PC-3 (cell line): ENCODE results near the gene FOSB. TPM values are rescaled to one million over a fixed set of nuclear protein-coding genes. Genes with fewer than 3 reads are reported as not detected.
A peak's percentile ranks its signal among the peaks of the same experiment; 100 is the strongest.
"Not testable (repeated sequence)": the region's sequence is repeated elsewhere in the genome, so short reads cannot be mapped to it uniquely, and the experiment has no call there.

ENCODE experiments used
- ATAC-seq: fragments of 200-7000 bp; cut with Tn5 transposase; 2 replicates; pipeline ENCODE4 v1.9.1; 2020; ENCODE audit warnings: mild to moderate bottlenecking, moderate library complexity
- BruUV-seq: library from RNA; stranded (reverse); fragments of 400-500 nt; replicated peaks from 2 replicates; lab custom pipeline; 2021; lab: Mats Ljungman, UMichigan
- CTCF ChIA-PET: fragments of 300-600 bp; sonication (Branson Sonifier 250); formaldehyde crosslinking; loops from one replicate; lab custom pipeline; 2022; ENCODE audit warnings: antibody characterized with exemption; lab: Charles Lee
- POLR2A ChIA-PET: fragments of 300-600 bp; sonication (Branson Sonifier 250); formaldehyde crosslinking; loops from one replicate; lab custom pipeline; 2022; ENCODE audit warnings: antibody characterized with exemption; ENCODE audit not compliant: unreplicated experiment; lab: Charles Lee
- DNase-seq: peaks from one replicate; pipeline ENCODE4 v3.0.0-alpha.2; 2015
- H2AFZ ChIP-seq: fragments of 300-600 bp; sonication (generic); 2 replicates; pipeline ENCODE4 v1.6.0; 2016; ENCODE audit warnings: antibody characterized with exemption, low read length
- H3F3A ChIP-seq: fragments of 300-600 bp; sonication (generic); one replicate; pipeline ENCODE4 v1.6.0; 2017; ENCODE audit warnings: antibody characterized with exemption, low read length, control low read depth, mild to moderate bottlenecking; ENCODE audit not compliant: unreplicated experiment
- H3K27ac ChIP-seq: fragments of 300-600 bp; sonication (generic); 2 replicates; pipeline ENCODE4 v1.5.1; 2016; ENCODE audit warnings: mild to moderate bottlenecking, low read length
- H3K27me3 ChIP-seq: fragments of 300-600 bp; sonication (generic); 2 replicates; pipeline ENCODE4 v1.6.1; 2016; ENCODE audit warnings: low read length, mixed read lengths
- H3K36me3 ChIP-seq: fragments of 300-600 bp; sonication (generic); 2 replicates; pipeline ENCODE4 v1.6.1; 2016; ENCODE audit warnings: low read depth, mixed run types, low read length, mixed read lengths
- H3K4me1 ChIP-seq: fragments of 300-600 bp; sonication (generic); 2 replicates; pipeline ENCODE4 v1.5.1; 2016; ENCODE audit warnings: low read length; ENCODE audit not compliant: insufficient read depth
- H3K4me2 ChIP-seq: fragments of 300-600 bp; sonication (generic); 2 replicates; pipeline ENCODE4 v1.6.0; 2016; ENCODE audit warnings: low read length
- H3K4me3 ChIP-seq: fragments of 300-600 bp; sonication (generic); 2 replicates; pipeline ENCODE4 v1.5.1; 2016; ENCODE audit warnings: mild to moderate bottlenecking, low read length, mixed read lengths
- H3K79me2 ChIP-seq: fragments of 300-600 bp; sonication (generic); 2 replicates; pipeline ENCODE4 v1.6.1; 2017; ENCODE audit warnings: low read length, mixed read lengths
- H3K9ac ChIP-seq: fragments of 300-600 bp; sonication (generic); 2 replicates; pipeline ENCODE4 v1.6.0; 2016; ENCODE audit warnings: mild to moderate bottlenecking, low read length
- H3K9me2 ChIP-seq: fragments of 300-600 bp; sonication (generic); replicated peaks from 2 replicates; pipeline ENCODE4 v1.6.1; 2016; ENCODE audit warnings: mixed run types, low read length, mixed read lengths
- H3K9me3 ChIP-seq: fragments of 300-600 bp; sonication (generic); 2 replicates; pipeline ENCODE4 v1.6.1; 2016; ENCODE audit warnings: low read length, mixed read lengths
- H4K20me1 ChIP-seq: fragments of 300-600 bp; sonication (generic); 2 replicates; pipeline ENCODE4 v1.6.1; 2016; ENCODE audit warnings: low read length, mixed read lengths
- EZH2 ChIP-seq: fragments of 300-600 bp; sonication (generic); IDR thresholded peaks from one replicate; pipeline ENCODE4 v1.6.1; 2017; ENCODE audit warnings: antibody characterized with exemption, mild to moderate bottlenecking, low read length; ENCODE audit not compliant: unreplicated experiment
- EZH2phosphoT487 ChIP-seq: fragments of 300-600 bp; sonication (generic); IDR thresholded peaks from 2 replicates; pipeline ENCODE4 v1.6.1; 2018; ENCODE audit warnings: mild to moderate bottlenecking, antibody characterized with exemption, low read length, borderline replicate concordance
- intact Hi-C: fragments of 100-400 bp; cut with micrococcal nuclease; formaldehyde crosslinking; loops from 2 replicates; pipeline ENCODE4 v1.9.0; 2023
- total RNA-seq: library from RNA; depleted of rRNA; stranded (reverse); fragments of >200 nt; gene quantifications from 2 replicates; pipeline ENCODE4 v1.2.3, GENCODE V29; 2014
- TF ChIP-seq, protein P1 (sequence below): fragments of 300-600 bp; sonication (generic); conservative IDR thresholded peaks from 2 replicates; pipeline ENCODE4 v1.5.1; 2017; ENCODE audit warnings: antibody characterized with exemption, low read depth, mild to moderate bottlenecking, low read length

FOSB gene
- total RNA-seq, 1 experiment from 2014 or later = 35.8 TPM

DNA sequence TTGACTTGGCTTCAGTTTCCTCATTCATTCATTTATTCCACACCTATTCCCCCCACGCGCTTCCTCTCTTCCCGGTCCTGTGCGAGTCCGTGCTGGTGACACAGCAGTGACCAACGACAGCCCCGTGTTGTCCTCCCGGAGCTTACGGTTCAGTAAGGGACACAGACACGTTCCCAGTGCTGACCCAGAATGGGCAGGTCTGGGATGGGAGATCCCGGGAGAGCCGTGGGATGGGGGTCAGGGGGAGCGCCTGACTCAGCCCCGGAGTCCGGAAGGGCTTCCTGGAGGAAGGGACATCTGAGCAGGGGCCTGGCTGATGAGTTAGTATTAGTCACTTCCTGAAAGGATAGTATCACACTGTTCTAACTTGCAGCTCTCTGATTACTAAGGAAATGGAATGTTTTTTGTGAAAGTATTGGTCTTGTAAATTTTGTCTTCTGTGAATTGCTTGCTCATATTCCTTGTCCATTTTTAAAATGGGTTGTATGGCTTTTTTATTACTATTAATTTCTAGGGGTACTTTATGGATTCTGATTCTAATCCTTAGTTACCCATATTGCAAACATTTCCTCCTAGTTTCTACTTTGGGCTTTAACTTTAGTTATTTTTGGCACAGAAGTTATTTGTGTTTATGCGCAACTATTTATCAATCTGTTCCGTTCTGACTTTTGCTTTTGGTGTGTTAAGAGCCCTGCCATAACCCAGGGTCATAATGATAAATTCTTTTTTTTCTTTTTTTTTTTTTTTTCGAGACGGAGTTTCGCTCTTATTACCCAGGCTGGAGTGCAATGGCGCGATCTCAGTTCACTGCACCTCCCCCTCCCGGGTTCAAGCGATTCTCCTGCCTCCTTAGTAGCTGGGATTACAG, 43.4 kb upstream of the FOSB start:
- Histone ChIP-seq H4K20me1 (no peaks in the 10 kb centered on the region), H3K9ac (peak overlapping the region; percentile 87), H3K27ac (peak overlapping the region; percentile 97), H3K79me2 (peaks cover 13% of the 10 kb centered on the region), H3K27me3 (no peaks in the 10 kb centered on the region), H3F3A (peaks cover 3% of the 10 kb centered on the region), H2AFZ (no peak overlapping the region; the same call in 1 of the 2 replicates), H3K4me3 (peak overlapping the region; percentile 69), H3K9me2 (no peaks in the 10 kb centered on the region), H3K4me2 (peak overlapping the region; percentile 73), H3K9me3 (no peaks in the 10 kb centered on the region), H3K36me3 (no peaks in the 10 kb centered on the region), H3K4me1 (peaks cover 25% of the 10 kb centered on the region)
- no TSS peak for BruUV-seq
- TF ChIP-seq, protein P1, sequence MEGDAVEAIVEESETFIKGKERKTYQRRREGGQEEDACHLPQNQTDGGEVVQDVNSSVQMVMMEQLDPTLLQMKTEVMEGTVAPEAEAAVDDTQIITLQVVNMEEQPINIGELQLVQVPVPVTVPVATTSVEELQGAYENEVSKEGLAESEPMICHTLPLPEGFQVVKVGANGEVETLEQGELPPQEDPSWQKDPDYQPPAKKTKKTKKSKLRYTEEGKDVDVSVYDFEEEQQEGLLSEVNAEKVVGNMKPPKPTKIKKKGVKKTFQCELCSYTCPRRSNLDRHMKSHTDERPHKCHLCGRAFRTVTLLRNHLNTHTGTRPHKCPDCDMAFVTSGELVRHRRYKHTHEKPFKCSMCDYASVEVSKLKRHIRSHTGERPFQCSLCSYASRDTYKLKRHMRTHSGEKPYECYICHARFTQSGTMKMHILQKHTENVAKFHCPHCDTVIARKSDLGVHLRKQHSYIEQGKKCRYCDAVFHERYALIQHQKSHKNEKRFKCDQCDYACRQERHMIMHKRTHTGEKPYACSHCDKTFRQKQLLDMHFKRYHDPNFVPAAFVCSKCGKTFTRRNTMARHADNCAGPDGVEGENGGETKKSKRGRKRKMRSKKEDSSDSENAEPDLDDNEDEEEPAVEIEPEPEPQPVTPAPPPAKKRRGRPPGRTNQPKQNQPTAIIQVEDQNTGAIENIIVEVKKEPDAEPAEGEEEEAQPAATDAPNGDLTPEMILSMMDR = no peak
- TF ChIP-seq EZH2 (no peak), EZH2phosphoT487 (no peak)
- intact Hi-C loops = loop anchor here (1.0 kb wide), 2 partner anchors 19 to 54 kb away; partner anchors contain the start of gene PPP1R13L
- POLR2A ChIA-PET = interaction anchor here (0.7 kb wide), 1 partner anchor 15 kb away, joined by 3 read pairs; no protein-coding TSS in a partner anchor
- CTCF ChIA-PET = no interaction called here
- DNase-seq (peak; percentile 95), ATAC-seq (peak; percentile 80)

DNA sequence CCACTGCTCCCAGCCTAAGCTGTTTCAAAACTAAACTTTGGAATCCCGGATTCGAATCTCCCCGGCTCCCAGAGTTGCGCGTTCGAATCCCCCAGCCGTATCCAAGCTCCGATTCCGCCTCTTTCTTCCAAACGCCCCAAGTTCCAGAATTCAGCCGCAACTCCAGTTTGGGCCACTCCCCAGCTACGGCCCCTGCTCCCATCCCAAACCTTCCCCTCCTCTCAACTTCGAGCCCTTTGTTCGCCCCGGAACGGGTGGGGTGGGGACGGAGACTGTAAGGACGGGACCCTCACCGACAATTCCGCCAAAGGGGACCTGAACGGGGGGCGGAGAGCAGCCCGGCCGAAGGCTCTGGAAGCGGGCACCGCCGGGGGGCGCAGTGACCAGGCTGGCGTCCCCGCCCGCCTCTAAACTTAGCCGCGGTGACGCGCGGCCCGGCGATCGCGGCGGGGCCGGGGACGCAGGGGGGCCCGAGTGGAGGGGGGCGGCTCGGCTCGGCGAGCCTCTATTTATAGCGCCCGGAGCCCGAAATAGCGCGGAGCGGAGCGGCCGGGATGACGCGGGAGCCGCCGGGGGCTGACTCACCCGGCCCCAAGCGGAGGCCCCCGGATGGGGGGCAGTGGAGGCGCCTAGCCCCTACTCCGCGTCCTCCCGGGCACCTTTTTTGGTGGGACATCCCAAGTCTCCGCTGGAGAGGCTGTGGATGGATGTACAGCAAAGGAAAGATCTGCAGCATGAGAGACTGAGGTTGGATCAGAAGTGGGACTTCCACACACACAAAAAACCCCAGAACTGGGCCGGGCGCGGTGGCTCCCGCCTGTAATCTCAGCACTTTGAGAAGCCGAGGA, 39.2 kb upstream of the FOSB start:
- intact Hi-C loops = no loop called here
- ChIA-PET CTCF (no interaction called here), POLR2A (interaction anchor here (0.6 kb wide), 1 partner anchor 41 kb away, joined by 4 read pairs; no protein-coding TSS in a partner anchor)
- Histone ChIP-seq H3K27ac (peak overlapping the region; percentile 39; the same call in 1 of the 2 replicates), H3K4me1 (peaks cover 19% of the 10 kb centered on the region), H3K4me3 (peak overlapping the region; percentile 77), H3K9me2 (no peaks in the 10 kb centered on the region), H3K9ac (peak overlapping the region; percentile 77), H3K4me2 (peak overlapping the region; percentile 94), H3K79me2 (no peaks in the 10 kb centered on the region), H3K9me3 (no peaks in the 10 kb centered on the region), H3F3A (peaks cover 3% of the 10 kb centered on the region), H3K36me3 (no peaks in the 10 kb centered on the region), H2AFZ (peak overlapping the region; percentile 96), H4K20me1 (no peaks in the 10 kb centered on the region), H3K27me3 (no peaks in the 10 kb centered on the region)
- DNase-seq (peak; percentile 30), ATAC-seq (no peak)
- BruUV-seq = no TSS peak
- no peak for TF ChIP-seq EZH2phosphoT487
- TF ChIP-seq, protein P1 = peak; percentile 59
- no peak for TF ChIP-seq EZH2

DNA sequence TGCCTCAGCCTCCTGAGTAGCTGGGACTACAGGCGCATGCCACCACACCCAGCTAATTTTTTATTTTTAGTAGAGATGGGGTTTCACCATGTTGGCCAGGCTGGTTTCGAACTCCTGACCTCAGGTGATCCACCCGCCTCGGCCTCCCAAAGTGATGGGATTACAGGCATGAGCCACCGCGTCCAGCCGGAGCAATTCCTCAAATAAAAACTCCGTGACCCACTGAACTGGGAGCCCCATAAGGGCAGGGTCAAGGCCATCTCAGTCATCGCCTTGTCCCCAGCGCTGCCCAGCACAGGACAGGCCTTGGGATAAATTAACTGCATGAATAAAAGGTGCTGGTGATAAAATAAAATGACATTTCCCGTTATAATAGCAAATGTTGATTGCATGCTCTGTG, 37.9 kb upstream of the FOSB start:
- H4K20me1 ChIP-seq, H3K27ac ChIP-seq, BruUV-seq, intact Hi-C loops, H3F3A ChIP-seq, H3K9ac ChIP-seq, H3K36me3 ChIP-seq, H3K9me2 ChIP-seq, H3K9me3 ChIP-seq, H3K79me2 ChIP-seq, H2AFZ ChIP-seq, H3K4me2 ChIP-seq, H3K4me1 ChIP-seq, H3K27me3 ChIP-seq, H3K4me3 ChIP-seq, DNase-seq, CTCF ChIA-PET, POLR2A ChIA-PET, ATAC-seq: not testable (repeated sequence)

DNA sequence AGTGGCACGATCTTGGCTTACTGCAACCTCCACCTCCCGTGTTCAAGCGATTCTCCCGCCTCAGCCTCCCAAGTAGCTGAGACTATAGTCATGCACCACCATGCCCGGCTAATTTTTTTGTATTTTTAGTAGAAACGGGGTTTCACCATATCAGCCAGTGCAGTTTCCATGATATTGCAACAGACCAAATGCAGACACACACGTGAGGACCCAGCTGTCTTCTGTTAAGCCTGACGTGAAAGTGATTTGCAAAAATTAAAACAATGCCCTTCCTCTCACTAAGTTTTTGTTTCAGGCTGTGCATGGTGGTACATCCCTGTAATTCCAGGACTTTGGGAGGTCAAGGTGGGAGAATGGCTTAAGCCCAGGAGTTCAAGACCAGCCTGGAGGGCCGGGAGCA, 36.8 kb upstream of the FOSB start:
- H4K20me1 ChIP-seq, BruUV-seq, H3K79me2 ChIP-seq, H3K4me2 ChIP-seq, H3K4me1 ChIP-seq, H3K9me3 ChIP-seq, H2AFZ ChIP-seq, H3K27me3 ChIP-seq, ATAC-seq, CTCF ChIA-PET, H3K9me2 ChIP-seq, H3K36me3 ChIP-seq, H3K9ac ChIP-seq, intact Hi-C loops, H3K4me3 ChIP-seq, POLR2A ChIA-PET, DNase-seq, H3K27ac ChIP-seq, H3F3A ChIP-seq: not testable (repeated sequence)
